ENCODE results near the gene GBE1. TPM values are rescaled to one million over a fixed set of nuclear protein-coding genes. Genes with fewer than 3 reads are reported as not detected.

The GBE1 gene
- polyA plus RNA-seq, 4 donors = 29.3 to 34.6 (median 32.0) TPM

DNA sequence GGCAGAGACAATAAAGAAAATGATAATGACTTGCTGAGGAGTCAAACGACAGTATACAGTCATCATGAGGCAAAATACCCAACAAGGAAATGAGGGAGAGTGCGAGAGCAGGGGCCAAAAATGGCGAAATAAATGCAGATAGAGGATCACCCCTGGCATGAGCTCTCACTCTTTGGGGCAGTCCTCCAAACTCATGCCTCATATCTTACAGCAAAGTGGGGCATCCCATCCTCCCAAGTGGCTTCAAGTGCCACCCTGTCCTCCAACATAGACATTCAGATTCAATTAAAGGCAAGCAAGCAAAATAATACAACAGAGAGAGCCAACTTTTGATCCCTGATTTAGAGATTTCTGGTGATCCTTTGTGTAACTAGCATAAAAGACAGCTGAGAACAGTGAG, 278.4 kb downstream of the GBE1 start:
- no peak for DNase-seq (ENCODE audit: low read depth in 4 of 4, low spot score in 3 of 4)

DNA sequence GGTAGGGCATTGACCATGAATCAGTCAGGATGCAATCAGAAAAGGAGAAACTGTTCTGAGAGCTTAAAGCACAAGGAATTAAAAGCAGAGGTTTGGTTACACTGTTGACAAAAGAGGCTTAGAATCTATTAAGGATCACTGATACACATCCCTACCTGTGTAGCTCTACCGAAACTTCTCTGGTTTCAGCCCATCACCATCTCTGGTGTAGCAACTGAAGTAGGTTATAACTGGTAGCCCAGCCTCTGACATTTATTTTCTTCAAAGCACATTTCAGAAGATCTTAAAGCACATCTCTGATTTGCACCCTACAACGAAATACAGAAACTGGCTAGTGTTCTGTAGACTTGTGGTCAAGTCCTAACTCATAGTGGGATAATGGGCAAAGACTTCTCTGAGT, 283.7 kb downstream of the GBE1 start:
- DNase-seq (ENCODE audit: low read depth in 4 of 4, low spot score in 3 of 4) = no peak

- DNase-seq (ENCODE audit: low read depth in 4 of 4, low spot score in 3 of 4) = no peak
Measured at GRCh38 chr3:81476692-81477091, 284.8 kb downstream of the GBE1 start.

GRCh38 chr3:81472600-81473362, 288.7 kb downstream of the GBE1 start:
- no peak for DNase-seq (ENCODE audit: low read depth in 4 of 4, low spot score in 3 of 4)

DNA sequence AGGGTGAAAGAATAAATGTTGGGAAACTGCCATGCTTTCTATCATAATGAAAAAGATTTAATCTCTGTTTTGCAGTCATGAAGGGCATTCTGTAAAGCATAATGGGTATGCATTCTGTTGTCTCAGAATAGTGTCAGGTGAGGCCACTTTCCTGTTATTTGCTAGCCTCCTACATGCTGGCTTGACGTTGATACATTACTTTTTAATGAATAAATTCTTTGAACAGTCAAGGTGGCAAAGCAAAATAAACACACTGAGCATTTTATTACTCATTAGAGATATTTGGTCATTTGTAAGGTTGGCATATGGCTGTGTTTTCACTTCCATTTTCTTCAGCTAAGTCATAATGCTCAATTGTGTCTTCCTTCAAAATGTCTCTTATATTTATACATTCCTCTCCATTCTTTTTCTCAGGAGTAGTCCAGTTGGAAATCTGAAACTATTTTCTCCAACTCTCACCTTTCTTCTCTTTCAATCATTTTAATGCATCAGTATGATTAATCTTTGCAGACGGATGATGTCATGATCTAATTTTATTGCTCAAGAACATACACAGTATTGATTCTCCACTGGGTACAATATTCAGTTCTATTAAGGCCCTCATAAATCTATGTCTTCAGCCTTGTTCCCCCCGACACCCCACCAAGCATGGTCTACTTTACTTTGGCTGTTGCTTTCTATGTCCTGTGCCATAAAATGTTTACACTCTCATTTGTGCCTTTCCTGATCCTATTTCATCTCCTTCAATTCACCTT, 290.7 kb downstream of the GBE1 start:
- DNase-seq (ENCODE audit: low read depth in 4 of 4, low spot score in 3 of 4) = no peak

- DNase-seq (ENCODE audit: low read depth in 4 of 4, low spot score in 3 of 4) = no peak
Measured at GRCh38 chr3:81468391-81468790, 293.1 kb downstream of the GBE1 start.

DNA sequence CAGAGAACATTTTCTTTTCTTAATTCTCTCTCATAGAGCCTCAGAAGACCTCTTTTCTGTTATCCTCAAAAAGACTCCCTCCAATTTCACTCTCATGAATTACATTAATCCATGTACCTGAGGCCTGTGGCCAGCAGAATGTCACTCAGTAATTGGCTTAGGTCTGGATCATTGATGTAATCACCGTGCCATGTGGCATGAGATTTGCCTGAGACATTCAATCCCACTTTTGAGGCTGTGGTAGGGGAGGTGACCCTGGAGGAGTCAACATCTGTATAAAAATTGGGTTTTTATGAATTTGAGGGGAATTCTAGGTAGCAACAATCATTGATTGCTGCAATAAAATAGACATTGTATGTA, 295.3 kb downstream of the GBE1 start:
- DNase-seq (ENCODE audit: low read depth in 4 of 4, low spot score in 3 of 4) = no peak

DNA sequence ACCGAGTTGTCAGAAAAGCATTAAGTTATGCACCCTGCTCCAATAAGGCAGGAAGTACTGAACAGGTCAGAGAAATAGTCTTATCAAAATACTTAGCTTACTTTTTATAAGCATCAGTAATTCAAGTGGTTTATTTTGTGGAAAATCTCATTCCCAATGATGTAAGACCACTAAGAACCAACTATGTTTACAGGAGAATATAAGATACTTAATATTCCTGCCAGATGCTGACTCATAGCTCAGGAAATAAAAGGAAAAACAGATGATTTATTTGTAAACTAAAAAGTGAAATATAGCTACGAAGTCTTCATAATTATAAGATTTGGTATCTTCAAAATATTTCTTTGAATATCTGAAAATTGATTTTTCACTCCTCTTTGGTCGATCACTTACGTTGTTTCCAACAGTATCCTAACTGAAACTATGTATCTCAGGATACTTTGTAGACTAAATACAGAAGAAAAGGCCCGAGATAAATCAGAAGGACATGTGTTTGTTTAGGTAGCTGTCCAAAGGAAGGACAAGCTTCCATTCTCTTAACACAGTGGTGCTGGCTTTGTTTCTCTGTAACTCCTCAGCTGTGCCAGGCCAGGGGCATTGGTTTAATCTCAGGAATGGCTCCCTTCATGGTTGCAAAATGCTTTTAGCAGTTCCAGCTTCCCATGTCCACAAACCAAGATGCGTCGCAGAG, 295.8 kb downstream of the GBE1 start:
- no peak for DNase-seq (ENCODE audit: low read depth in 4 of 4, low spot score in 3 of 4)

- no peak for DNase-seq (ENCODE audit: low read depth in 4 of 4, low spot score in 3 of 4)
Measured at GRCh38 chr3:81463781-81464180, 297.7 kb downstream of the GBE1 start.

DNA sequence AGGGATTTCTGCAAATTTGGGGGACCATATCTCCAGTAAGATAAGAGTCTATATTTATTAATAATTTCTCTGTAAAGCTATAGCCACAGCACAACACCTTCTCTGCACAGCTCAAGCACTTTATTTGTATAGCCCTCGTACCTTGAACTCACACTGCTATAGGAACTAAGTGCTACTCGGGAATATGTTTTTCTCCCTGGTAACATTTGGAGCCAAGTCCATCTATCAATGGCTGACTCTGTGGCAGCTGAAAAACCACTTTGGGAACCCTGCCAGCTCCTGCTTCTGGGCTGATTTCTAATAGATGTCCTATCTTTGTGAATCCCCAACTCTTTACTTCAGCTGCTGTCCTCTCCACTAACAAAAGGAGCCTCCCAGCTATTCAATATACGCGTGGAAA, 298.5 kb downstream of the GBE1 start:
- DNase-seq (ENCODE audit: low read depth in 4 of 4, low spot score in 3 of 4) = no peak

- DNase-seq (ENCODE audit: low read depth in 4 of 4, low spot score in 3 of 4) = no peak
Measured at GRCh38 chr3:81459733-81460132, 301.7 kb downstream of the GBE1 start.

- peak in 2 of 4 donors; percentile 4 to 19 for DNase-seq (ENCODE audit: low read depth in 4 of 4, low spot score in 3 of 4)
Measured at GRCh38 chr3:81452418-81452817, 309.0 kb downstream of the GBE1 start.

- DNase-seq (ENCODE audit: low read depth in 4 of 4, low spot score in 3 of 4) = no peak
Measured at GRCh38 chr3:81451611-81452010, 309.8 kb downstream of the GBE1 start.

DNA sequence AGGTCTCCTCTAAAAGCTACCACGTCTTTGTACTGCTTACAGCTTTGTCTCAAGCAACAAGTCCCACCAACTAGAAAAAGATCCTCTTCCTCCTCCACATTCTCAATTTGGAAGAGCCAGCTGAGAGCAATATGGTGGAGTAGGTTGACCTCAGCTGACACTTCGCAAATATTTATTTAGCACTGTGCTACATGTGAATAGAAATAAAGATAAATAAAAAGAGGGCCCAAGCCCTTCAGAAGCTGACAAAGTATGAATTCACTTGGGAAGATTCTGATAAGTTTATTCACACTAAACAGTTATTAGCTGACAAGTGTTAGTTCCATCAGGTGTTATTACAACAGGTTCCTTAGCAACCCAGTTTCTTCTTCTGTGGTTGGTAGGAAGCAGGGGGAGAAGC, 310.3 kb downstream of the GBE1 start:
- no peak for DNase-seq (ENCODE audit: low read depth in 4 of 4, low spot score in 3 of 4)

DNA sequence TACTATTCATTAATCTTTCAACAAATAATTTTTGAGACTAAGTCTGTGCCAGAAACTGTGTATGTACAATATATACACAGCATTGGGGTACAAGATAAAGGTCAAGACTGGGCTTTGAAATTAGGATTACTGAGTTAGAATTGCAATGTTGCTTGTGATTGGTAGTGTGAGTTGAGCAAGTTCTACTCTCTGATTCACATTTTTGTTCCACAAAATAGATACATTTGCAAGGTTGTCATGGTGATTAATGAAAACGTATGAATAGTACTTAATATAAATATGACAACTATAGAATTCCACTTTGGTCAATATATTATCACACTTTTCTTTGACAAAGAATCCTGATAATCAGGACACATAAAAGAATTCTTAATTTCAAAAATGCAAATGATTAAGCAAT, 314.6 kb downstream of the GBE1 start:
- no peak for DNase-seq (ENCODE audit: low read depth in 4 of 4, low spot score in 3 of 4)

DNA sequence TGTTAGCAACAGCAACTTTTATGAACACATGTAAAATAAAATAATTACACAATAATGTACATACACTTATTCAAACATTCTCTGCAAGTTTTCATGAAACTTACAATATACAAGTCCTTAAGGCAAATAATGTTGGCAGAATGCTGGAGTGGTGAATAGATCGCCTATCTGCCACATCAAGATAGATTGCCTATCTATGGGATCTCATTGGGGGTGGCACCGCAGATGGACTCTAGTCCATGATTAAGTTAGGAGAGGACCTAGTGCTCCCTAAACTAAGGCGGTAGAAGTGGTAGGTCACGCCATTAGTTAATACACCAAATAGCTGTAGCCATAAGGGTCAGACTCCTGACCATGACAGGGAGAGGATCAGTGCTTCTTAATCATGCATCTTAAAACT, 315.7 kb downstream of the GBE1 start:
- no peak for DNase-seq (ENCODE audit: low read depth in 4 of 4, low spot score in 3 of 4)

DNA sequence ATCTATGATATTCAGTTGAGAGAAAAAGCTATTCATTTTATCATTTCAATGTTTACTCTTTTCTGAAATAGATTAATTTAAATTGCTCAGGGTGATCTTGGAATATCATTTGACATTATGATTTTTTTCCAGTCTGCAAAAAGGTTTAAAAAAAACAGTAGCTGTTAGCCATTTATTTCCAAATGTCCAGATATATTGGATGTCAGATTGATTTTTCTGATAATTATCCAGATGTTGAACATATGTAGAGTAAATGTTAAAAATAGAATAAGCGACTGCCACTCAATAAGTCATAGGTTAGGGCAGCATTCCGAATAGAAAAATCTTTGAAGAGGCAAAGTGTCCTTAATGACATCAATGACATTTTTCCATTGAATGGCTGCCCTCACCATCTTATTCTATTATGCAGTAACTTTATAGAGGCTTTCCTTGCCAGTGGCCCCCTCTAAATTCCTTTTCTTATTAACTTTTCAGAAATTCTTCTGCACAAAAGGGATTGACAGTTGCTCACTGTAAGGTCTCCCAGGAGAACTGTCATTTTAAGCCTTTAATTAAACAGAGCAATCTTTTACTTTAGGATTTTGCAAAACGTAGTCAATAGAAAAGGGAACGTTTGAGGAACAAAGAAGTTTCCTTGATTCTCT, 316.5 kb downstream of the GBE1 start:
- no peak for DNase-seq (ENCODE audit: low read depth in 4 of 4, low spot score in 3 of 4)

DNA sequence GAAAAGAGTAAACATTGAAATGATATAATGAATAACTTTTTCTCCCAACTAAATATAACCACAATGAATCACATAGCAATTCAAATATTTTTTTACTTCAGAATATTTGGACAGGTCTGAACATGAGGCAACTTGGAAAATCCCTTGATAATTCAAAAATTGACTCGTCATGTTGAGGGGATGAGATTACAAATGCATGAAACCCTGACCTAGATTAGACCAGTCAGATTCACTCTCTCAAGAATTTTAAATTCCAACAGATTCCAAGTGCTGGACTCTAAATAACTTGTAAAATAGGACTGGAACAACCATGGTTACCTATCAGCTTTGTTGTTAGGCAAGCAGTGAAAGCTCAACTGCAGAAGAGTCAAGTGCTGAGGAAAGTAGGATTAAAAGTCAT, 317.5 kb downstream of the GBE1 start:
- no peak for DNase-seq (ENCODE audit: low read depth in 4 of 4, low spot score in 3 of 4)

GRCh38 chr3:81443457-81443782, 318.0 kb downstream of the GBE1 start:
- DNase-seq (ENCODE audit: low read depth in 4 of 4, low spot score in 3 of 4) = no peak

DNA sequence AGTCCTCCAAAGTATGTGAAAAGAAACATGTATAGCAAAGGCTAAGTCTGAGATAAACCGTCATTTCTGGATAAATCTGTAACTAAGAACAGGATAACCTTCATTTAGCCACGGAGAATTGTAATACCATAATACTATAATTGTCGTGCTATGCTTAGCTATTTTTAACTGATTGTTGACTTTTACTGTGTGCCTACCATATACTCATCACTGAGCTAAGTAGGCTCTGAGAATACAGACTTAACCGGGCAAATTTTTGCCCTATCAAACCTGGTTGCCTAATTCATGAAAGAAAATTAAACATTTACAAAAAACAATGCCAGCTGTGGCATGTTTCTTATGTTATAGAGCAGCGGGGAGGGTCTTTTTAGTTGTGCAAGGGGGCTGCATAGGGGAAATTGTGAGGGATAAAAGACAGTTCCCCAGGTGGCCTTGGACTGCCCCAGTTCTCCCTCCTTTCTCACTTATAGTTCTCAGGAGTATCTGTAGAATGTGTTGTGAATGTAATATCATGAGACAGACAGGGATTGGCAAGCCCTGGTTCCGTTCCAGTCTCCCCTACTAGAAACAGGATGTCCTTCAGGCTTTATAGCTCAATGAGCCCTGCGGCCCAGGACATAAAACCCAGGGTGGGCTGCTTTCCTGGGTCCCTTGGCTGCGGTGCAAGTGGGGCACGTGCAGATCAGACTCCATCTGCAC, 318.5 kb downstream of the GBE1 start:
- DNase-seq (ENCODE audit: low read depth in 4 of 4, low spot score in 3 of 4) = no peak

- no peak for DNase-seq (ENCODE audit: low read depth in 4 of 4, low spot score in 3 of 4)
Measured at GRCh38 chr3:81440661-81441060, 320.8 kb downstream of the GBE1 start.

Data from right renal pelvis (tissue), 4 donors.